Esophagus (tissue), 2 donors: Measurements from ENCODE around the gene ABCB9. TPM values are rescaled to one million over a fixed set of nuclear protein-coding genes. Genes with fewer than 3 reads are reported as not detected.
A peak's percentile ranks its signal among the peaks of the same experiment; 100 is the strongest.
"Not testable (repeated sequence)": the region's sequence is repeated elsewhere in the genome, so short reads cannot be mapped to it uniquely, and the experiment has no call there.

Experiments used
- H3K27ac ChIP-seq, 2 donors: one replicate each; pipeline ENCODE4 v1.5.1; 2013; ENCODE audit warnings: low read depth in 2 of 2, mild to moderate bottlenecking in 2 of 2, inconsistent platforms in 1 of 2, low read length in 1 of 2, moderate library complexity in 1 of 2
- H3K27me3 ChIP-seq, 2 donors: one replicate each; pipeline ENCODE4 v1.6.1; 2013; ENCODE audit warnings: low read length in 2 of 2, control low read depth in 1 of 2, mild to moderate bottlenecking in 1 of 2; ENCODE audit not compliant: insufficient read depth in 2 of 2, control insufficient read depth in 1 of 2
- H3K36me3 ChIP-seq, 2 donors: one replicate each; pipeline ENCODE4 v1.6.1; 2013; ENCODE audit warnings: low read length in 1 of 2; ENCODE audit not compliant: control insufficient read depth in 2 of 2, insufficient read depth in 2 of 2
- H3K4me1 ChIP-seq, 2 donors: one replicate each; pipeline ENCODE4 v1.6.1; 2013; ENCODE audit warnings: low read length in 1 of 2; ENCODE audit not compliant: control insufficient read depth in 2 of 2, insufficient read depth in 2 of 2
- H3K4me3 ChIP-seq, 2 donors: one replicate each; pipeline ENCODE4 v1.5.1; 2013; ENCODE audit warnings: low read length in 2 of 2, mild to moderate bottlenecking in 2 of 2, low read depth in 1 of 2, moderate library complexity in 1 of 2
- H3K9me3 ChIP-seq, 2 donors: one replicate each; pipeline ENCODE4 v1.6.1; 2013; ENCODE audit warnings: mild to moderate bottlenecking in 2 of 2, low read depth in 1 of 2, low read length in 1 of 2, moderate library complexity in 1 of 2; ENCODE audit not compliant: control insufficient read depth in 2 of 2, insufficient read depth in 1 of 2
- WGBS, 2 donors: extraction: QIAGEN DNeasy Blood & Tissue Kit; methylation state at CpG; one replicate each; pipeline ENCODE4 v1.1.7; 2013; 5-methylcytosine and 5-hydroxymethylcytosine counted together
- polyA plus RNA-seq, 2 donors: library from polyadenylated mRNA; stranded (reverse); fragments of 200-250 nt; gene quantifications; one replicate each; pipeline ENCODE4 v1.2.3, GENCODE V29; 2013
- donor health status: healthy with polysubstance abuse.
- donor health status: Bipolar disorder and iron deficiency.

The ABCB9 gene
- polyA plus RNA-seq, result 1 to 10 TPM; 1.5 to 4.4 TPM

DNA sequence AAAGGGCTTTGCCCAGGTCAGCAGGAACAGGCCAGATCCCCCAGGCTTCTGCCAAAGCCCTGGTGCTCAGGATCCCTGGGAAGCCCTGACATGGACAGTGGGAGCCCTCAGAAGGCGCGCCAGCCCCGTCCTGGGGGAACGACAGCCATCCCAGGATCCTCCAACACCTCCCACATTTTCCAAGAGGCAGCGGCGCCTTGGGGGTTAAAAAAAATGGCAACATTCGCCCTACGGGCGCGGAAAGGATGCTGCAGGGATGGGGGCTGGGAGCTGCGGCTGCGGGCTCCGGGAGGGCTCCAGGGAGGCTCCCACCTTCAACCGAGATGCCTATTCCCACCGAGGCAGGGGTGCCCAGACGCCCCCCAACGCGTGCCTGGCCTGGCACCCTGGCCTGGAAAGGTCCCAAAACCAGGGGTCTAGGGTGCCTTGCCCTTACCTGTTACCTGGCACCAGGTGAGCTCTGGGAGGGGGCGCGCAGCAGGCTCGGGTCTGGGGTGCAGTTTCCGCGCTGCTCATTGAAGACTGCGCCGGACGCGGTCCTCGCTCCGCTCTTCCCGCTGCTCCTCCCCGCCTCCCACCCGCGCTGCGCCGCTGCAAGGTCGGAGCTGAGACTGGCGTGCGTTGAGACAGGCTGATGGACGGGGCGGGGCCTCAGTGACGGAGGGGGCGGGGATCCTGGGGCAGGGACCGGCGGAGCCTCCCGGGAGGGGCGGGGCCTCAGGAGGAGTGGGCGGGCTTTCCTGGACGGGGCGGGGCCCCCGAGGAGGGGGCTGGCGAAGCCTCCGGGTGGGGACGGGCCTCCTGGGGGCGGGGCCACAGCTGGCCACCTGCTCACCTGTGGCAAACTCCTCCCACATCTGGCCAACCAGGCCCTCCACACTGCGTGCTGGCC lies at the start of gene ABCB9:
Gene ABCB9, minus strand, starts transcription at position 613 of the 892 bp plus-strand sequence. CDS start 6,228 bp downstream, outside the sequence.
- Histone ChIP-seq H3K36me3 (no peaks in the 10 kb centered on the region), H3K9me3 (no peaks in the 10 kb centered on the region), H3K4me1 (peaks cover 4 to 10% of the 10 kb centered on the region in 2 donors), H3K27ac (peak within 1 kb of the TSS; percentile 13 to 36), H3K27me3 (no peaks in the 10 kb centered on the region), H3K4me3 (peak within 1 kb of the TSS; percentile 34 to 43)
- WGBS, 2 donors, result 2 to 5% methylated on average over 43 to 55 of the region's 55 CpGs

GRCh38 chr12:123014473-123014872 lies 48.2 kb upstream of the ABCB9 start:
- 95 to 98% methylated on average over 4 of the region's 4 CpGs for WGBS, 2 donors
- not testable (repeated sequence) for H3K27me3 ChIP-seq, H3K4me3 ChIP-seq, H3K36me3 ChIP-seq, H3K9me3 ChIP-seq, H3K27ac ChIP-seq, H3K4me1 ChIP-seq

DNA sequence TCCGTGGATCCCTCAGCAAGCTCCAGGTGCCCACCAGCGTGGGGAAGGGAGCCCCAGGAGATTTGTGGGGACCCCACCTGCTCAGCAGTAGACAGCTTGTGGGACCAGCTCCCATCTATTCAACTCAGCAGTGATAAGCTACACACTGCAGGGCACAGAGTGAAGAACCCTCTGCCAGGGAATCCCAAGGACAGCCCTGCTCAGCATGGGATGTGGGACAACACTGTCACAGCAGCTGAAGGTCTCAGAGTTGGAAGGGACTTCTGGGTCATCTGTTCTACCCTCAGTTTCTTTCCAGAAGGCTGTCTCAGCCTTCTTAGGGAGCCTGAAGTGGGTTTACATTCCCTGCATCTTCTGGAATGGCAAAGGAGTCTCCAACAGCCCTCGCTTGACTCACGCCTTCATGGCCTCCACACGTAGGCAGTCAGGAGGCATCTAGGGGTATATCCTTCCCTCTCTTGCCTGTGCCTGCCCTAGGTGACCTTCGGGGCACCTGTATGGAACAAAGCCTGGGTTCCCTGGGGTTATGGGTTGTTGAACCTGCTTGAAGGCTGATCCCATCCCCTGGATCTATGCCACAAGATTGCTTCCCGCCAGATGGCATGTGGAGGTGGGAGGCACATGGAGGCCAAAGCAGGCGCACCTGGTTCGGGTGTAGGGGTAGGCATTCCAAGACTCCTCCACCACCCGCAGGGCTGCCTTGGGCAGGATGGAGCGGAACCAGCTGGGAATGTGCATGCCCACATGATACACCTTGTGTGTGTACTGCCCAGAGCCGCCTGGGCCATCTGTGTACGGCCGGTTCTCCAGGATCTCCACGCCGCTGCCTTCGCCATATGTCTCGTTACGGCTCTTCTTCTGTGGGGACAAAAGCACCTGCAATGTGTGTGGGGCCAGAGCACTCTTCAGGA lies 47.2 kb upstream of the ABCB9 start:
- H3K4me1 ChIP-seq, result peaks cover 0 to 3% of the 10 kb centered on the region in 2 donors
- H3K4me3 ChIP-seq, result no peak overlapping the region
- 93 to 96% methylated on average over 19 of the region's 19 CpGs for WGBS, 2 donors
- no peak overlapping the region for H3K27ac ChIP-seq
- H3K9me3 ChIP-seq, result no peaks in the 10 kb centered on the region
- no peaks in the 10 kb centered on the region for H3K27me3 ChIP-seq
- peaks cover 5 to 12% of the 10 kb centered on the region in 2 donors for H3K36me3 ChIP-seq

- Histone ChIP-seq H3K4me1 (peaks cover 0 to 3% of the 10 kb centered on the region in 2 donors), H3K27ac (no peak overlapping the region), H3K27me3 (no peaks in the 10 kb centered on the region), H3K9me3 (no peaks in the 10 kb centered on the region), H3K36me3 (peaks cover 5 to 12% of the 10 kb centered on the region in 2 donors), H3K4me3 (no peak overlapping the region)
- 90 to 93% methylated on average over 6 of the region's 6 CpGs for WGBS, 2 donors
These were observed 45.4 kb upstream of the ABCB9 start for GRCh38 chr12:123011701-123012100.

- Histone ChIP-seq H3K9me3 (no peaks in the 10 kb centered on the region), H3K27ac (no peak overlapping the region), H3K4me3 (no peak overlapping the region), H3K4me1 (peaks cover 0 to 3% of the 10 kb centered on the region in 2 donors), H3K27me3 (no peaks in the 10 kb centered on the region), H3K36me3 (peaks cover 5 to 12% of the 10 kb centered on the region in 2 donors)
- WGBS, 2 donors, result 93 to 96% methylated on average over 4 of the region's 4 CpGs
These were observed 44.4 kb upstream of the ABCB9 start for GRCh38 chr12:123010681-123011080.

DNA sequence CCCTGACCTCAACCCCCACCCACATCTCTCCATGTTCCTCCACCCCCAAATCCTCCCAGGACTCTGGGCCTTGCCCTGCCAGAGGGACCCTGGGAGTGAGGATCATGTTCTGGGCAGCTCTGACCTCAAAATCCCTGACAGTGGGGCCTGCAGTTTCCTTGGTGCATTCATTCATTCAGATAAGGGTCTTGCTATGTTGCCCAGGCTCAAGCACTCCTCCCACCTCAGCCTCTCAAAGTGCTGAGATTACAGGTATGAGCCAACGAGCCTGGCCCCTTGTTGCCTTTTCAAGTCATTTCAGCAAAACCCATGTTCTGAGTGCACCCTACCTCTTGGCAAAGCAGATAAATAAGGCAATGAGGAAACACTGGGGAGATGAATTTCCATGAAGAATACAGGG lies 43.8 kb upstream of the ABCB9 start:
- no peaks in the 10 kb centered on the region for H3K27me3 ChIP-seq
- H3K36me3 ChIP-seq, result peaks cover 5 to 12% of the 10 kb centered on the region in 2 donors
- peaks cover 0 to 3% of the 10 kb centered on the region in 2 donors for H3K4me1 ChIP-seq
- no peak overlapping the region for H3K27ac ChIP-seq
- no peaks in the 10 kb centered on the region for H3K9me3 ChIP-seq
- 77 to 81% methylated on average over 1 of the region's 1 CpG for WGBS, 2 donors
- no peak overlapping the region for H3K4me3 ChIP-seq

DNA sequence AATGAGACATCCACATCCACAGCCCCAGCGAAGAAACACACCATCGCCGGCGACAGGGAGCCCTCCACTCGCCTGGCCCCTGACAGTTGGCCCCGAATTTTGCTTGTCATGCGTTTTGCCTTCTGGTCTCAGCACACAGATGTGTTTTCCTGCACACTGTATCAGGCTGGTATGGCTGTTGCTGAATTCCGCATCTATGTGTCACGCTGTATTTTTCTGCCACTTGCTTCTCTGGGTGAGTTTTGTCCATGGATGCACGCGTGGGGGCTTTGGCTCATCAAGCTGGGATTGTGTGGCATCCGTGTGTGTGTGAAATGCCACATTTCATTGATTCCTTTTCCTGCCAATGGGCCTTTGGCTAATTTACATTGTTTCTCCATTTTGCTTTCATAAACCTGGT lies 40.7 kb upstream of the ABCB9 start:
- Histone ChIP-seq H3K4me1 (no peaks in the 10 kb centered on the region), H3K27me3 (no peaks in the 10 kb centered on the region), H3K27ac (no peak overlapping the region), H3K4me3 (no peak overlapping the region), H3K9me3 (no peaks in the 10 kb centered on the region), H3K36me3 (peaks cover 2 to 9% of the 10 kb centered on the region in 2 donors)
- WGBS, 2 donors, result 85 to 86% methylated on average over 12 of the region's 12 CpGs

DNA sequence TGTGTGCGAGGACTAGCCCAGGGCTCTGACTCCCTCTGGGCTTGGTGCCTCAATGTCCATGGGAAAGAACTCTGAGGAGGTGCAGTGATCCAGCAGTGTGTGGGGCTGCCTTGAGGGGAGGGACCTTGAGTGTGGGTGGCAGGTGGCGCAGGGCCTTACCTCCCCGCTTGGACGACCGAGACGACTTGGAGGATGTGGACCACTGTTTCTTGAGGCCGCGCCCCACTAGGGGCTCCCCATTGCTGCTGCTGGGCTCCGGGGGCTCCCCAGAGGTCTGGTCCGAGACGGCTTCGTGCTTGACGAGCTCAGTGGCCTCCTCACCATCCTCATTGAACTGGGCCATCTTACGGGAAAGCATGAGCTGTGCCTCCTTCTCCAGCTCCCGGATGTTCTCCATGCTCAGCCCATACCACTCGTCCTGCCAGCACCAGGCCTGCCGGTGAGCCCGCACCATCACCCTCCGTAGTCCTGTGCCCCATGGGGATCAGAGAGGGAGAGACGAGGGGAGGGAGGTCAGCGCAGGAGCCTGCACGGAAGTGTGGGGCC lies 38.9 kb upstream of the ABCB9 start:
- Histone ChIP-seq H3K36me3 (peaks cover 4 to 18% of the 10 kb centered on the region in 2 donors), H3K4me3 (no peak overlapping the region), H3K9me3 (no peaks in the 10 kb centered on the region), H3K27ac (no peak overlapping the region), H3K27me3 (no peaks in the 10 kb centered on the region), H3K4me1 (no peaks in the 10 kb centered on the region)
- 93 to 95% methylated on average over 22 of the region's 22 CpGs for WGBS, 2 donors

GRCh38 chr12:123004287-123004686 lies 38.0 kb upstream of the ABCB9 start:
- Histone ChIP-seq H3K27me3 (no peaks in the 10 kb centered on the region), H3K4me3 (no peak overlapping the region), H3K36me3 (peaks cover 8 to 12% of the 10 kb centered on the region in 2 donors), H3K4me1 (no peaks in the 10 kb centered on the region), H3K9me3 (no peaks in the 10 kb centered on the region), H3K27ac (no peak overlapping the region)
- WGBS, 2 donors, result 84 to 86% methylated on average over 13 to 14 of the region's 14 CpGs
